Liver (tissue), 9 donors: Measurements from ENCODE around the gene JADE3. TPM values are rescaled to one million over a fixed set of nuclear protein-coding genes. Genes with fewer than 3 reads are reported as not detected.

ENCODE experiments used
- DNase-seq: peaks from one replicate; pipeline ENCODE4 v3.0.0-alpha.2; 2017; ENCODE audit warnings: low spot score
- H3K27ac ChIP-seq, 2 donors: one replicate each; pipeline ENCODE4 v1.7.0; 2013; ENCODE audit warnings: inconsistent platforms in 2 of 2, low read length in 2 of 2, control low read depth in 1 of 2, low read depth in 1 of 2, mild to moderate bottlenecking in 1 of 2
- H3K27me3 ChIP-seq, 4 donors: one replicate each; pipeline versions ENCODE4 v1.6.1 to v1.7.0; 2013; ENCODE audit warnings: low read length in 3 of 4, inconsistent platforms in 1 of 4, mild to moderate bottlenecking in 1 of 4, moderate library complexity in 1 of 4; ENCODE audit not compliant: control insufficient read depth in 4 of 4, insufficient read depth in 4 of 4
- H3K36me3 ChIP-seq, 4 donors: one replicate each; pipeline versions ENCODE4 v1.6.1 to v1.7.0; 2013; ENCODE audit warnings: low read length in 3 of 4, mild to moderate bottlenecking in 3 of 4, low read depth in 1 of 4, moderate library complexity in 1 of 4; ENCODE audit not compliant: control insufficient read depth in 4 of 4, insufficient read depth in 3 of 4
- H3K4me1 ChIP-seq, 4 donors: one replicate each; pipeline versions ENCODE4 v1.6.1 to v1.7.0; 2013; ENCODE audit warnings: low read length in 3 of 4, mild to moderate bottlenecking in 3 of 4, moderate library complexity in 1 of 4; ENCODE audit not compliant: control insufficient read depth in 4 of 4, insufficient read depth in 4 of 4
- H3K4me3 ChIP-seq, 3 donors: one replicate each; pipeline versions ENCODE4 v1.6.1 to v1.7.0; 2013; ENCODE audit warnings: low read length in 3 of 3, control low read depth in 1 of 3, low read depth in 1 of 3, mild to moderate bottlenecking in 1 of 3
- H3K9ac ChIP-seq, 2 donors: one replicate each; pipeline ENCODE4 v1.7.0; 2013; ENCODE audit warnings: low read length in 2 of 2, mild to moderate bottlenecking in 2 of 2, moderate library complexity in 2 of 2, control low read depth in 1 of 2, low read depth in 1 of 2
- H3K9me3 ChIP-seq, 4 donors: one replicate each; pipeline versions ENCODE4 v1.6.1 to v1.7.0; 2013; ENCODE audit warnings: low read length in 3 of 4; ENCODE audit not compliant: control insufficient read depth in 4 of 4
- EGR1 ChIP-seq, 2 donors: IDR thresholded peaks; 2 replicates each; pipeline ENCODE4 v1.6.1; 2016 to 2018; ENCODE audit warnings: antibody characterized with exemption in 2 of 2, low read depth in 2 of 2
- FOXA1 ChIP-seq: IDR thresholded peaks from 2 replicates; pipeline ENCODE4 v1.6.1; 2016; ENCODE audit warnings: antibody characterized with exemption
- FOXA2 ChIP-seq: IDR thresholded peaks from 2 replicates; pipeline ENCODE4 v1.6.1; 2016; ENCODE audit warnings: antibody characterized with exemption
- GABPA ChIP-seq, 2 donors: IDR thresholded peaks in 1 of 2; conservative IDR thresholded peaks in 1 of 2; 2 replicates each; pipeline ENCODE4 v1.6.1; 2016; ENCODE audit warnings: antibody characterized with exemption in 2 of 2, mild to moderate bottlenecking in 1 of 2, moderate library complexity in 1 of 2
- HNF4A ChIP-seq, 2 donors: conservative IDR thresholded peaks; 2 replicates each; pipeline ENCODE4 v1.6.1; 2016; ENCODE audit warnings: antibody characterized with exemption in 2 of 2, mild to moderate bottlenecking in 2 of 2
- HNF4G ChIP-seq: IDR thresholded peaks from 2 replicates; pipeline ENCODE4 v1.6.1; 2016; ENCODE audit warnings: antibody characterized with exemption
- JUND ChIP-seq, 2 donors: IDR thresholded peaks; 2 replicates each; pipeline ENCODE4 v1.6.1; 2016; ENCODE audit warnings: antibody characterized with exemption in 2 of 2
- NR2F2 ChIP-seq: IDR thresholded peaks from 2 replicates; pipeline ENCODE4 v1.6.1; 2016; ENCODE audit warnings: antibody characterized with exemption
- RAD21 ChIP-seq, 2 donors: IDR thresholded peaks; 2 replicates each; pipeline ENCODE4 v1.6.1; 2016; ENCODE audit warnings: antibody characterized with exemption in 2 of 2, mild to moderate bottlenecking in 2 of 2
- RXRA ChIP-seq, 2 donors: IDR thresholded peaks; 2 replicates each; pipeline ENCODE4 v1.6.1; 2017 to 2018; ENCODE audit warnings: antibody characterized with exemption in 2 of 2, mild to moderate bottlenecking in 1 of 2
- SP1 ChIP-seq: IDR thresholded peaks from 2 replicates; pipeline ENCODE4 v1.6.1; 2018; ENCODE audit warnings: antibody characterized with exemption, mild to moderate bottlenecking
- TAF1 ChIP-seq: conservative IDR thresholded peaks from 2 replicates; pipeline ENCODE4 v1.6.1; 2016; ENCODE audit warnings: antibody characterized with exemption, mild to moderate bottlenecking
- YY1 ChIP-seq: IDR thresholded peaks from 2 replicates; pipeline ENCODE4 v1.6.1; 2016; ENCODE audit warnings: antibody characterized with exemption, mild to moderate bottlenecking
- WGBS: extraction: QIAGEN DNeasy Blood & Tissue Kit; methylation state at CpG from one replicate; pipeline ENCODE4 v1.1.7; 2013; 5-methylcytosine and 5-hydroxymethylcytosine counted together
- polyA plus RNA-seq, 2 donors: library from polyadenylated mRNA; stranded (reverse) in 1 of 2; unstranded in 1 of 2; fragments of 200-250 nt in 1 of 2; fragments of >200 nt in 1 of 2; fragmentation: Nextera tagmentation in 1 of 2; extraction: Ambion mirVana in 1 of 2; gene quantifications; one replicate each; pipeline versions ENCODE4 v1.2.1 to v1.2.3, GENCODE V29; 2013 to 2015
- total RNA-seq, 2 donors: library from RNA; depleted of rRNA; stranded (reverse); fragments of >200 nt; gene quantifications; one replicate each; pipeline ENCODE4 v1.2.3, GENCODE V29; 2014
- TF ChIP-seq, protein P1 (sequence below): IDR thresholded peaks from 2 replicates; pipeline ENCODE4 v1.6.1; 2016; ENCODE audit warnings: antibody characterized with exemption
- TF ChIP-seq, protein P2 (sequence below): IDR thresholded peaks from 2 replicates; pipeline ENCODE4 v1.6.1; 2016; ENCODE audit warnings: antibody characterized with exemption, mild to moderate bottlenecking
- TF ChIP-seq, protein P3 (sequence below): IDR thresholded peaks from 2 replicates; pipeline ENCODE4 v1.6.1; 2016; ENCODE audit warnings: antibody characterized with exemption
- TF ChIP-seq, protein P4 (sequence below): fragments of 150-350 bp; IDR thresholded peaks from 2 replicates; pipeline ENCODE4 v1.5.1; 2017; ENCODE audit warnings: improper control_type of control experiment, low read depth, low read length; ENCODE audit not compliant: missing input control
- TF ChIP-seq, protein P5 (sequence below): IDR thresholded peaks from 2 replicates; pipeline ENCODE4 v1.6.1; 2016; ENCODE audit warnings: antibody characterized with exemption
- donor health status: healthy.
- donor health status: healthy.
- donor health status: healthy.
- donor health status: healthy.
- donor health status: healthy.

JADE3 gene
- total and polyA plus RNA-seq, 4 donors, result 2.6 to 9.0 (median 5.2) TPM

DNA sequence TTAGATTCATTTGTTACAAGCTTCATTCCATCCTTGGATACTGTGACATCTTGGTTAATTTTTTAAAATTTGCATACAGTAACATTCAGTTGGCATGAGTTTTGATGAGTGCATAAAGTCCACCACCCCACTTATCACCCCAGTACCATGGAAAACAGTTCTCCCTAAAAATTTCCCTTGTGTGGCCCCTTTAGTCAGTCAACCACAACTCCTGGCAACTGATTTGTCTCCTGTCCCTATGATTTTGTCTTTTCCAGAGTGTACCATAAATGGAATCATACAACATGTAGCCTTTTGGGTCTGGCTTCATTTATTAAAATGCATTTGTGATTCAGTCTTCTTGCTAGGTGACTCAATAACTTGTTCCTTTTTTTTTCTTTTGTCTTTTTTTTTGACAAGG lies 45.5 kb upstream of the JADE3 start (continued):
- TF ChIP-seq, protein P1, sequence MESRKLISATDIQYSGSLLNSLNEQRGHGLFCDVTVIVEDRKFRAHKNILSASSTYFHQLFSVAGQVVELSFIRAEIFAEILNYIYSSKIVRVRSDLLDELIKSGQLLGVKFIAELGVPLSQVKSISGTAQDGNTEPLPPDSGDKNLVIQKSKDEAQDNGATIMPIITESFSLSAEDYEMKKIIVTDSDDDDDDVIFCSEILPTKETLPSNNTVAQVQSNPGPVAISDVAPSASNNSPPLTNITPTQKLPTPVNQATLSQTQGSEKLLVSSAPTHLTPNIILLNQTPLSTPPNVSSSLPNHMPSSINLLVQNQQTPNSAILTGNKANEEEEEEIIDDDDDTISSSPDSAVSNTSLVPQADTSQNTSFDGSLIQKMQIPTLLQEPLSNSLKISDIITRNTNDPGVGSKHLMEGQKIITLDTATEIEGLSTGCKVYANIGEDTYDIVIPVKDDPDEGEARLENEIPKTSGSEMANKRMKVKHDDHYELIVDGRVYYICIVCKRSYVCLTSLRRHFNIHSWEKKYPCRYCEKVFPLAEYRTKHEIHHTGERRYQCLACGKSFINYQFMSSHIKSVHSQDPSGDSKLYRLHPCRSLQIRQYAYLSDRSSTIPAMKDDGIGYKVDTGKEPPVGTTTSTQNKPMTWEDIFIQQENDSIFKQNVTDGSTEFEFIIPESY, result no peak
- TF ChIP-seq HNF4A (conservative IDR thresholded peaks at IDR 0.05), result no peak
- TF ChIP-seq, protein P2, sequence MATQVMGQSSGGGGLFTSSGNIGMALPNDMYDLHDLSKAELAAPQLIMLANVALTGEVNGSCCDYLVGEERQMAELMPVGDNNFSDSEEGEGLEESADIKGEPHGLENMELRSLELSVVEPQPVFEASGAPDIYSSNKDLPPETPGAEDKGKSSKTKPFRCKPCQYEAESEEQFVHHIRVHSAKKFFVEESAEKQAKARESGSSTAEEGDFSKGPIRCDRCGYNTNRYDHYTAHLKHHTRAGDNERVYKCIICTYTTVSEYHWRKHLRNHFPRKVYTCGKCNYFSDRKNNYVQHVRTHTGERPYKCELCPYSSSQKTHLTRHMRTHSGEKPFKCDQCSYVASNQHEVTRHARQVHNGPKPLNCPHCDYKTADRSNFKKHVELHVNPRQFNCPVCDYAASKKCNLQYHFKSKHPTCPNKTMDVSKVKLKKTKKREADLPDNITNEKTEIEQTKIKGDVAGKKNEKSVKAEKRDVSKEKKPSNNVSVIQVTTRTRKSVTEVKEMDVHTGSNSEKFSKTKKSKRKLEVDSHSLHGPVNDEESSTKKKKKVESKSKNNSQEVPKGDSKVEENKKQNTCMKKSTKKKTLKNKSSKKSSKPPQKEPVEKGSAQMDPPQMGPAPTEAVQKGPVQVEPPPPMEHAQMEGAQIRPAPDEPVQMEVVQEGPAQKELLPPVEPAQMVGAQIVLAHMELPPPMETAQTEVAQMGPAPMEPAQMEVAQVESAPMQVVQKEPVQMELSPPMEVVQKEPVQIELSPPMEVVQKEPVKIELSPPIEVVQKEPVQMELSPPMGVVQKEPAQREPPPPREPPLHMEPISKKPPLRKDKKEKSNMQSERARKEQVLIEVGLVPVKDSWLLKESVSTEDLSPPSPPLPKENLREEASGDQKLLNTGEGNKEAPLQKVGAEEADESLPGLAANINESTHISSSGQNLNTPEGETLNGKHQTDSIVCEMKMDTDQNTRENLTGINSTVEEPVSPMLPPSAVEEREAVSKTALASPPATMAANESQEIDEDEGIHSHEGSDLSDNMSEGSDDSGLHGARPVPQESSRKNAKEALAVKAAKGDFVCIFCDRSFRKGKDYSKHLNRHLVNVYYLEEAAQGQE, result no peak
- TF ChIP-seq GABPA (IDR thresholded peaks at IDR 0.05 in 1 of 2, conservative IDR thresholded peaks at IDR 0.05 in 1 of 2), result no peak
- no peak for TF ChIP-seq YY1
- TF ChIP-seq SP1, result no peak

DNA sequence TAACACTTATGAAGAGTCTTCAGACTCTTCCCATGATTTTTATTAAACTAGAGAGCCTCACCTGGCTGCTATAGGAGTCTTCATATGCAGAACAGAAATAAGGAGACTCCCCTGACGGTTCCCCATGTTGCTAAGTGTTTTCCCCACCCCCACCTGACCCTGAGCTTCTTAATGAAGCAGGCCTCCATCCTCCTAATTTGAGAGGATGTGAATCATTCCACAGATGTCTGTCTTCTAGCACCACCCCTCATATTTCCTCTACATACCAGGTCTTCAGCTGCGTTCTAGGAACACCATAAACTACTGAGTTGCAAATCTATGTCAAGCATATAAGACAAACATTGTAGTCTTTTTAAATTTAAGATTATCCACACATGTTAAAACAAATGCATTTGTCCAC lies 38.5 kb upstream of the JADE3 start:
- H3K4me3 ChIP-seq, result no peak overlapping the region
- no peak overlapping the region for H3K9ac ChIP-seq
- H3K27ac ChIP-seq, result no peak overlapping the region
- no peaks in the 10 kb centered on the region for H3K36me3 ChIP-seq
- no peaks in the 10 kb centered on the region for H3K9me3 ChIP-seq
- DNase-seq, result no peak
- no peaks in the 10 kb centered on the region for H3K4me1 ChIP-seq
- WGBS, result 84% methylated on average over 2 of the region's 2 CpGs
- TF ChIP-seq EGR1 (IDR thresholded peaks at IDR 0.05; ENCODE audit: low read depth in 2 of 2), result no peak
- no peaks in the 10 kb centered on the region for H3K27me3 ChIP-seq

DNA sequence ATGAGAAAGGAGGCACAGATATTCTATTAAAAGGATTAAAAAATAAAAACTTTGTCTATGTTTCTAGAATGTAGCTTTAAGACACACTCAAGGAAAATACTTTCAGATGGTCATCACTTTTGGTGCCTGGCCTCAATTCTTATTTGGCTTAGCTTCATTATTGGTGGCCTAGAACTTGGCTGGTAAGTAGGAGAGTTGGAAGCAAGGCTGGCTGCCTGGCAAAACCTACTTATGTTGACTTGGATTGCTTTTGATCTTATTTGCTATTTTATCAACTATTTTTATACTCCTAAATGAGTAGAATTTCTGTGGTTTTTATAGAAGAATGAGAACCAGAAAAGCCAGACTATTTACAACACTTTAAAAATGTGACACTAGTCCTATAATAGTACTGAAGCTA lies 35.3 kb upstream of the JADE3 start:
- Histone ChIP-seq H3K27ac (no peak overlapping the region), H3K27me3 (no peaks in the 10 kb centered on the region), H3K36me3 (no peaks in the 10 kb centered on the region), H3K4me3 (no peak overlapping the region), H3K9ac (no peak overlapping the region), H3K4me1 (no peaks in the 10 kb centered on the region), H3K9me3 (no peaks in the 10 kb centered on the region)
- no peak for DNase-seq
- TF ChIP-seq SP1 (no peak), NR2F2 (no peak), TAF1 (no peak), RXRA (IDR thresholded peaks at IDR 0.05) (no peak), YY1 (no peak), JUND (IDR thresholded peaks at IDR 0.05) (no peak), RAD21 (IDR thresholded peaks at IDR 0.05) (no peak), HNF4G (no peak), EGR1 (IDR thresholded peaks at IDR 0.05; ENCODE audit: low read depth in 2 of 2) (no peak), FOXA1 (no peak), HNF4A (conservative IDR thresholded peaks at IDR 0.05) (no peak), FOXA2 (no peak), GABPA (IDR thresholded peaks at IDR 0.05 in 1 of 2, conservative IDR thresholded peaks at IDR 0.05 in 1 of 2) (no peak)
- TF ChIP-seq, protein P3, sequence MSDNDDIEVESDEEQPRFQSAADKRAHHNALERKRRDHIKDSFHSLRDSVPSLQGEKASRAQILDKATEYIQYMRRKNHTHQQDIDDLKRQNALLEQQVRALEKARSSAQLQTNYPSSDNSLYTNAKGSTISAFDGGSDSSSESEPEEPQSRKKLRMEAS, result no peak
- TF ChIP-seq, protein P4, sequence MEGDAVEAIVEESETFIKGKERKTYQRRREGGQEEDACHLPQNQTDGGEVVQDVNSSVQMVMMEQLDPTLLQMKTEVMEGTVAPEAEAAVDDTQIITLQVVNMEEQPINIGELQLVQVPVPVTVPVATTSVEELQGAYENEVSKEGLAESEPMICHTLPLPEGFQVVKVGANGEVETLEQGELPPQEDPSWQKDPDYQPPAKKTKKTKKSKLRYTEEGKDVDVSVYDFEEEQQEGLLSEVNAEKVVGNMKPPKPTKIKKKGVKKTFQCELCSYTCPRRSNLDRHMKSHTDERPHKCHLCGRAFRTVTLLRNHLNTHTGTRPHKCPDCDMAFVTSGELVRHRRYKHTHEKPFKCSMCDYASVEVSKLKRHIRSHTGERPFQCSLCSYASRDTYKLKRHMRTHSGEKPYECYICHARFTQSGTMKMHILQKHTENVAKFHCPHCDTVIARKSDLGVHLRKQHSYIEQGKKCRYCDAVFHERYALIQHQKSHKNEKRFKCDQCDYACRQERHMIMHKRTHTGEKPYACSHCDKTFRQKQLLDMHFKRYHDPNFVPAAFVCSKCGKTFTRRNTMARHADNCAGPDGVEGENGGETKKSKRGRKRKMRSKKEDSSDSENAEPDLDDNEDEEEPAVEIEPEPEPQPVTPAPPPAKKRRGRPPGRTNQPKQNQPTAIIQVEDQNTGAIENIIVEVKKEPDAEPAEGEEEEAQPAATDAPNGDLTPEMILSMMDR, result no peak
- TF ChIP-seq, protein P5, sequence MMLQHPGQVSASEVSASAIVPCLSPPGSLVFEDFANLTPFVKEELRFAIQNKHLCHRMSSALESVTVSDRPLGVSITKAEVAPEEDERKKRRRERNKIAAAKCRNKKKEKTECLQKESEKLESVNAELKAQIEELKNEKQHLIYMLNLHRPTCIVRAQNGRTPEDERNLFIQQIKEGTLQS, result no peak
- TF ChIP-seq, protein P1, result no peak
